K562 (cell line): ENCODE data around the gene SYT13. TPM values are rescaled to one million over a fixed set of nuclear protein-coding genes. Genes with fewer than 3 reads are reported as not detected.

Experiments used
- ATAC-seq: fragments of 200-7000 bp; cut with Tn5 transposase; 3 replicates; pipeline ENCODE4 v1.9.1; 2020; ENCODE audit warnings: moderate library complexity
- BruUV-seq: library from RNA; stranded (reverse); fragments of 400-500 nt; replicated peaks from 2 replicates; lab custom pipeline; 2021; lab: Mats Ljungman, UMichigan
- CTCF ChIA-PET: fragments of 300-600 bp; formaldehyde crosslinking; extraction: SDS; loops from one replicate; lab custom pipeline; 2021; ENCODE audit warnings: low intra/inter-chr PET ratio; lab: Yijun Ruan, JAX
- POLR2A ChIA-PET: fragments of 300-600, 350-650 bp; sonication (Branson Sonifier 250); formaldehyde crosslinking; extraction: SDS; loops from one replicate; lab custom pipeline; 2021; ENCODE audit warnings: antibody characterized with exemption, inconsistent platforms; lab: Yijun Ruan, JAX
- DNase-seq, 4 experiments: peaks; one replicate each; pipeline versions ENCODE4 v3.0.0 to v3.0.0-alpha.2; 2011 to 2018; ENCODE audit warnings: low spot score in 3 of 4, mixed read lengths in 3 of 4; ENCODE audit errors: extremely low read depth in 1 of 4
- FAIRE-seq: peaks from 2 replicates; lab custom pipeline; 2011; peaks lifted over from hg19 to GRCh38; lab: Jason Lieb, UNC
- H2AFZ ChIP-seq: 2 replicates; pipeline ENCODE4 v1.6.0; 2011; ENCODE audit warnings: low read depth, low read length, control low read depth, inconsistent platforms
- H3K27ac ChIP-seq: fragments of 200-600 bp; 3 replicates; pipeline ENCODE4 v1.8.0; 2011; ENCODE audit warnings: low read depth, mild to moderate bottlenecking, control low read depth, inconsistent platforms, low read length, moderate library complexity, mixed read lengths; ENCODE audit errors: extremely low read depth
- H3K27me3 ChIP-seq, 2 experiments: fragments of 300-600 bp in 1 of 2; 2 replicates in 1 of 2; 3 replicates in 1 of 2; pipeline versions ENCODE4 v1.6.0 to v1.8.0; 2011; ENCODE audit warnings: inconsistent platforms in 2 of 2, low read length in 2 of 2, mild to moderate bottlenecking in 1 of 2, mixed read lengths in 1 of 2, moderate library complexity in 1 of 2; ENCODE audit not compliant: control insufficient read depth in 2 of 2, insufficient read depth in 2 of 2
- H3K36me3 ChIP-seq: fragments of 300-600 bp; 3 replicates; pipeline ENCODE4 v1.8.0; 2011; ENCODE audit warnings: mild to moderate bottlenecking, low read length, inconsistent platforms; ENCODE audit not compliant: control insufficient read depth, insufficient read depth
- H3K4me1 ChIP-seq, 2 experiments: fragments of 200-600 bp in 1 of 2; replicated peaks in 1 of 2; 2 replicates in 1 of 2; 3 replicates in 1 of 2; pipeline versions ENCODE4 v1.5.1 to v1.8.0; 2011; ENCODE audit warnings: inconsistent platforms in 2 of 2, low read length in 2 of 2, mild to moderate bottlenecking in 1 of 2, mixed read lengths in 1 of 2, moderate library complexity in 1 of 2; ENCODE audit not compliant: control insufficient read depth in 2 of 2, insufficient read depth in 2 of 2
- H3K4me2 ChIP-seq: 2 replicates; pipeline ENCODE4 v1.6.1; 2011; ENCODE audit warnings: low read length, control low read depth, inconsistent platforms, mixed read lengths; ENCODE audit not compliant: insufficient read depth
- H3K4me3 ChIP-seq: fragments of 200-600 bp; sonication (generic), shearing (Covaris generic); 2 replicates; pipeline ENCODE4 v1.5.1; 2016; ENCODE audit warnings: control low read depth, inconsistent platforms
- H3K79me2 ChIP-seq: fragments of 200-600 bp; 3 replicates; pipeline ENCODE4 v1.8.0; 2011; ENCODE audit warnings: low read length, inconsistent platforms; ENCODE audit not compliant: control insufficient read depth, insufficient read depth
- H3K9ac ChIP-seq, 2 experiments: 2 replicates each; pipeline versions ENCODE4 v1.6.0 to v1.6.1; 2011; ENCODE audit warnings: low read depth in 2 of 2, low read length in 2 of 2, control low read depth in 1 of 2, inconsistent platforms in 1 of 2, mild to moderate bottlenecking in 1 of 2, mixed read lengths in 1 of 2; ENCODE audit not compliant: insufficient read depth in 1 of 2
- H3K9me1 ChIP-seq: one replicate; pipeline ENCODE4 v1.6.0; 2011; ENCODE audit warnings: inconsistent platforms, mild to moderate bottlenecking, low read length, moderate library complexity; ENCODE audit not compliant: control insufficient read depth, insufficient read depth
- H3K9me3 ChIP-seq: replicated peaks from 2 replicates; pipeline ENCODE4 v1.5.1; 2011; ENCODE audit warnings: low read depth, low read length, inconsistent platforms; ENCODE audit not compliant: control insufficient read depth, insufficient read depth
- H4K20me1 ChIP-seq: replicated peaks from 2 replicates; pipeline ENCODE4 v1.6.1; 2011; ENCODE audit warnings: low read length, inconsistent platforms, mixed read lengths; ENCODE audit not compliant: control insufficient read depth, insufficient read depth
- ATF7 ChIP-seq: fragments of 450-650 bp; IDR thresholded peaks from 2 replicates; pipeline ENCODE4 v1.7.1; 2014; ENCODE audit warnings: mild to moderate bottlenecking, moderate library complexity
- HNRNPUL1 ChIP-seq: fragments of 200-400 bp; formaldehyde crosslinking; IDR thresholded peaks from 2 replicates; pipeline ENCODE4 v1.6.1; 2017; ENCODE audit warnings: low read length
- KLF13 ChIP-seq: fragments of 450-650 bp; IDR thresholded peaks from 2 replicates; pipeline ENCODE4 v1.6.1; 2016; ENCODE audit warnings: missing genetic modification characterization, low read depth, mild to moderate bottlenecking, missing compliant biosample characterization, moderate library complexity, borderline replicate concordance
- MAFF ChIP-seq: IDR thresholded peaks from 2 replicates; pipeline ENCODE4 v1.6.1; 2012; ENCODE audit warnings: low read length, improper control_type of control experiment
- MYNN ChIP-seq, 2 experiments: sonication (generic); formaldehyde crosslinking in 1 of 2; IDR thresholded peaks; 2 replicates each; pipeline versions ENCODE4 v1.5.0 to v1.6.1; 2016 to 2020; ENCODE audit warnings: antibody characterized with exemption in 1 of 2, missing genetic modification reagents in 1 of 2
- NCOA2 ChIP-seq, 2 experiments: fragments of 450-650 bp; IDR thresholded peaks; 2 replicates each; pipeline ENCODE4 v1.6.1; 2018; ENCODE audit warnings: mild to moderate bottlenecking in 2 of 2, moderate library complexity in 1 of 2; ENCODE audit not compliant: partially characterized antibody in 2 of 2
- RBM17 ChIP-seq: fragments of 200-400 bp; formaldehyde crosslinking; IDR thresholded peaks from 2 replicates; pipeline ENCODE4 v1.6.1; 2017; ENCODE audit warnings: low read depth, mild to moderate bottlenecking, low read length, borderline replicate concordance
- TSHZ1 ChIP-seq: fragments of 250-450 bp; sonication (Bioruptor Pico); IDR thresholded peaks from 2 replicates; pipeline ENCODE4 v1.4.0; 2020; ENCODE audit warnings: mild to moderate bottlenecking, moderate library complexity
- USF2 ChIP-seq: sonication (generic); formaldehyde crosslinking; IDR thresholded peaks from 2 replicates; pipeline ENCODE4 v1.5.0; 2020; ENCODE audit warnings: missing genetic modification reagents
- ZFPM2 ChIP-seq: fragments of 250-450 bp; sonication (Bioruptor Pico); IDR thresholded peaks from 2 replicates; pipeline ENCODE4 v1.5.1; 2022; ENCODE audit warnings: mild to moderate bottlenecking
- ZNF174 ChIP-seq: fragments of 250-450 bp; sonication (Bioruptor Pico); IDR thresholded peaks from 2 replicates; pipeline ENCODE4 v1.4.0; 2020; ENCODE audit warnings: mild to moderate bottlenecking
- in situ Hi-C: fragments of 300-500 bp; cut with MboI; formaldehyde crosslinking; loops from 4 replicates; pipeline ENCODE4 v1.15.0; 2018; ENCODE audit warnings: inconsistent platforms, mixed read lengths
- intact Hi-C: fragments of 100-400 bp; cut with micrococcal nuclease; formaldehyde crosslinking; loops from 2 replicates; pipeline ENCODE4 v1.14.2; 2022
- polyA plus RNA-seq, 8 experiments: library from polyadenylated mRNA; depleted of rRNA in 4 of 8; stranded (reverse) in 5 of 8; unstranded in 3 of 8; fragments of >200 nt; fragmentation: Nextera tagmentation in 2 of 8; fragmentation: Illumina TruSeq in 1 of 8; extraction: Ambion mirVana in 2 of 8; extraction: Trizol in 1 of 8; gene quantifications; 2 replicates each; pipeline versions ENCODE4 v1.2.1 to v1.2.3, GENCODE V29; 2011 to 2014; ENCODE audit warnings: inconsistent platforms in 1 of 8, missing spikeins in 1 of 8
- total RNA-seq, 7 experiments: library from RNA; depleted of rRNA in 6 of 7; stranded (reverse); fragments of >200 nt in 6 of 7; fragmentation: Illumina TruSeq in 2 of 7; extraction: Trizol in 2 of 7; gene quantifications; 2 replicates each; pipeline versions ENCODE4 v1.2.1 to v1.2.3, GENCODE V29; 2011 to 2021; ENCODE audit warnings: low replicate concordance in 1 of 7
- TF ChIP-seq, protein P1 (sequence below): sonication (generic); formaldehyde crosslinking; IDR thresholded peaks from 2 replicates; pipeline ENCODE4 v1.8.1; 2023; ENCODE audit warnings: mild to moderate bottlenecking, missing genetic modification reagents
- TF ChIP-seq, protein P2 (sequence below): fragments of 250-450 bp; sonication (Bioruptor Pico); IDR thresholded peaks from 2 replicates; pipeline ENCODE4 v1.4.0; 2020

The SYT13 gene
- total and polyA plus RNA-seq, 9 of the 15 experiments (the other 6 are each of a cell fraction or from before 2014, with no cell fraction given) = under 0.01 to 0.13 (median 0.08) TPM; not detected in 2

DNA sequence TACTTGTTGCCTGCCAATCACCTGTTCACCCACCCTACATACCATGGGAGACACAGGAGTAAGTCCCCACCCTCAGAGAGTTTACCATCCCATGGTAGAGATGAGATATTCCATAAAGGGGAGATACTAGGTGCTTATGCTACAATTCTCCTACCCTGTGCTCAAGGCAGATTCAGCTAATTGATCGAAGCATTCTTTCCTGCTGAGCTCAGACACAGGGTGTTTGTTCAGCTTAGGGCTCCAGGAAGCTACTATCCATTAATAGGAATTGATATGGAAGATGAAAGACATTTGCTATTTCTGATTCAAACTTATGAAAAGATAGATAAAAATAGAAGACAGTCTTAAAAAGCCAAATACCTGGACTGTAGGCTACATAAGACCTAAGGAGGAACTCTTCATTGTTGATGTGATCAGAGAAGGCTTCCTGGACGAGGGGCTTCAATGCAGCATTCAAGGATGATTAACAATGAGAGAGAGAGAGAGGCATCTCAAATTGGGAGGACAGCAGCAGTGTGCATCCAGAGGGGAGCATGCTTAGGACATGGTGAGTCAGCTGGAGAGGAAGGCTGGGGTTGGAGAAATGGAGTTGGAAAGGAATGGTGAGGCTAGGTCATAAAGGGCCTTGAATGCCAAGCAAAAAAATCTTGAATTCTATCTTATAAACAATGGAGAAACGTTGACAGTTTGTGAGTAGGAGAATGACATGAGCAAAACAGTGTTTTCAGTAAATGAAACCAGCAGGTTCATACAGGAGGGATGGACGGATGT, 15.0 kb downstream of the SYT13 start (continued):
- no peak for TF ChIP-seq TSHZ1 (CRISPR knock-in tag)
- no peak for TF ChIP-seq MAFF
- TF ChIP-seq USF2 (CRISPR knock-in tag) = no peak
- no peak for TF ChIP-seq ZNF174
- TF ChIP-seq HNRNPUL1 = no peak
- TF ChIP-seq ATF7 = no peak

- no peak for TF ChIP-seq NCOA2 (IDR thresholded peaks at IDR 0.05; ENCODE audit: partially characterized antibody in 2 of 2)
- TF ChIP-seq, protein P1, sequence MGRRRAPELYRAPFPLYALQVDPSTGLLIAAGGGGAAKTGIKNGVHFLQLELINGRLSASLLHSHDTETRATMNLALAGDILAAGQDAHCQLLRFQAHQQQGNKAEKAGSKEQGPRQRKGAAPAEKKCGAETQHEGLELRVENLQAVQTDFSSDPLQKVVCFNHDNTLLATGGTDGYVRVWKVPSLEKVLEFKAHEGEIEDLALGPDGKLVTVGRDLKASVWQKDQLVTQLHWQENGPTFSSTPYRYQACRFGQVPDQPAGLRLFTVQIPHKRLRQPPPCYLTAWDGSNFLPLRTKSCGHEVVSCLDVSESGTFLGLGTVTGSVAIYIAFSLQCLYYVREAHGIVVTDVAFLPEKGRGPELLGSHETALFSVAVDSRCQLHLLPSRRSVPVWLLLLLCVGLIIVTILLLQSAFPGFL (CRISPR knock-in tag) = no peak
- no peak for TF ChIP-seq RBM17
- TF ChIP-seq MYNN (IDR thresholded peaks at IDR 0.05) = no peak
- no peak for TF ChIP-seq MYNN (CRISPR knock-in tag; IDR thresholded peaks at IDR 0.05)
- no peak for TF ChIP-seq KLF13
- TF ChIP-seq ZFPM2 (CRISPR knock-in tag) = no peak
- TF ChIP-seq, protein P2, sequence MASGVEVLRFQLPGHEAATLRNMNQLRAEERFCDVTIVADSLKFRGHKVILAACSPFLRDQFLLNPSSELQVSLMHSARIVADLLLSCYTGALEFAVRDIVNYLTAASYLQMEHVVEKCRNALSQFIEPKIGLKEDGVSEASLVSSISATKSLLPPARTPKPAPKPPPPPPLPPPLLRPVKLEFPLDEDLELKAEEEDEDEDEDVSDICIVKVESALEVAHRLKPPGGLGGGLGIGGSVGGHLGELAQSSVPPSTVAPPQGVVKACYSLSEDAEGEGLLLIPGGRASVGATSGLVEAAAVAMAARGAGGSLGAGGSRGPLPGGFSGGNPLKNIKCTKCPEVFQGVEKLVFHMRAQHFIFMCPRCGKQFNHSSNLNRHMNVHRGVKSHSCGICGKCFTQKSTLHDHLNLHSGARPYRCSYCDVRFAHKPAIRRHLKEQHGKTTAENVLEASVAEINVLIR (CRISPR knock-in tag) = no peak
- H3K9me3 ChIP-seq = no peaks in the 10 kb centered on the region
- no peaks in the 10 kb centered on the region for H3K79me2 ChIP-seq
- BruUV-seq = no TSS peak
- POLR2A ChIA-PET = no interaction called here
- in situ Hi-C loops = no loop called here
- DNase-seq = no peak
- no peak overlapping the region for H3K9ac ChIP-seq
- FAIRE-seq = no peak
- H3K4me3 ChIP-seq = no peak overlapping the region
- no peak overlapping the region for H3K4me2 ChIP-seq
- H3K27me3 ChIP-seq = no peaks in the 10 kb centered on the region; a peak in 1 of 5 replicates
- no peak overlapping the region for H2AFZ ChIP-seq
- ATAC-seq = no peak
- no peaks in the 10 kb centered on the region for H4K20me1 ChIP-seq
- intact Hi-C loops = no loop called here
- H3K4me1 ChIP-seq = no peaks in the 10 kb centered on the region
- no peaks in the 10 kb centered on the region for H3K36me3 ChIP-seq
- no peak overlapping the region for H3K27ac ChIP-seq
- CTCF ChIA-PET = no interaction called here
- H3K9me1 ChIP-seq = no peaks in the 10 kb centered on the region
Measured at GRCh38 chr11:45269678-45270077, 16.5 kb downstream of the SYT13 start.
